HCT116 (cell line): ENCODE measurements around the gene NOL4L.

ENCODE experiments used
- EZH2 ChIP-seq: fragments of 200-600 bp; sonication (generic); IDR thresholded peaks from 2 replicates; pipeline ENCODE4 v1.6.1; 2017; ENCODE audit warnings: antibody characterized with exemption, mixed run types
- EZH2phosphoT487 ChIP-seq: fragments of 200-600 bp; IDR thresholded peaks from 2 replicates; pipeline ENCODE4 v1.6.1; 2018; ENCODE audit warnings: antibody characterized with exemption, borderline replicate concordance
- YY1 ChIP-seq: IDR thresholded peaks from 2 replicates; pipeline ENCODE4 v1.6.1; 2011; ENCODE audit warnings: low read length, low read depth, moderate library complexity, mild to moderate bottlenecking; ENCODE audit not compliant: insufficient replicate concordance; ENCODE audit errors: extremely low read depth
- TF ChIP-seq, protein P1 (sequence below), 3 experiments: fragments of 200-600 bp in 1 of 3; sonication (generic) in 1 of 3; IDR thresholded peaks in 2 of 3; conservative IDR thresholded peaks in 1 of 3; 2 replicates each; pipeline ENCODE4 v1.5.1; 2012 to 2017; ENCODE audit warnings: low read depth in 2 of 3, low read length in 2 of 3, antibody characterized with exemption in 1 of 3, borderline replicate concordance in 1 of 3, control low read depth in 1 of 3, mild to moderate bottlenecking in 1 of 3, mixed read lengths in 1 of 3, mixed run types in 1 of 3, moderate library complexity in 1 of 3; ENCODE audit not compliant: insufficient read depth in 1 of 3

DNA sequence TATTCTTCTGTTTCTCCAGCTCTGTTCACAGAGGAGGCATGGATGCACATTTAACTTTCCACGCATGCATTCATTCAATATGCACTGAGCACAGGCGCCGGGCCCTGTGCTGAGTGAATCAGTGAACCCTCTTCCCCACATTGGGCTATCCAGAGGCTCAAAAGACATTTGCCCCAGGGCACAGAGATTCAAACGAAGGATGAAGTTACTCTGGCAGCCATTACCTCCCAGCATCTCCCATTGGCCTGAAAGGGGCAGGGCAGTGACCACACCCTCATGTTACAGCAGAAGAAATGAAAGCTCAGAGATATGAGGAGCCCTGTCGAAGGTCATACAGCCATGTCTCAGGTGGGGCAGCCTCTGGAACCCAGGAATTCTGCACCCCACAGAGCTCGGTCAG lies 26.7 kb upstream of the NOL4L start:
- no peak for TF ChIP-seq EZH2
- TF ChIP-seq, protein P1, sequence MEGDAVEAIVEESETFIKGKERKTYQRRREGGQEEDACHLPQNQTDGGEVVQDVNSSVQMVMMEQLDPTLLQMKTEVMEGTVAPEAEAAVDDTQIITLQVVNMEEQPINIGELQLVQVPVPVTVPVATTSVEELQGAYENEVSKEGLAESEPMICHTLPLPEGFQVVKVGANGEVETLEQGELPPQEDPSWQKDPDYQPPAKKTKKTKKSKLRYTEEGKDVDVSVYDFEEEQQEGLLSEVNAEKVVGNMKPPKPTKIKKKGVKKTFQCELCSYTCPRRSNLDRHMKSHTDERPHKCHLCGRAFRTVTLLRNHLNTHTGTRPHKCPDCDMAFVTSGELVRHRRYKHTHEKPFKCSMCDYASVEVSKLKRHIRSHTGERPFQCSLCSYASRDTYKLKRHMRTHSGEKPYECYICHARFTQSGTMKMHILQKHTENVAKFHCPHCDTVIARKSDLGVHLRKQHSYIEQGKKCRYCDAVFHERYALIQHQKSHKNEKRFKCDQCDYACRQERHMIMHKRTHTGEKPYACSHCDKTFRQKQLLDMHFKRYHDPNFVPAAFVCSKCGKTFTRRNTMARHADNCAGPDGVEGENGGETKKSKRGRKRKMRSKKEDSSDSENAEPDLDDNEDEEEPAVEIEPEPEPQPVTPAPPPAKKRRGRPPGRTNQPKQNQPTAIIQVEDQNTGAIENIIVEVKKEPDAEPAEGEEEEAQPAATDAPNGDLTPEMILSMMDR (IDR thresholded peaks at IDR 0.05 in 2 of 3, conservative IDR thresholded peaks at IDR 0.05 in 1 of 3; ENCODE audit: borderline replicate concordance in 1 of 3, insufficient read depth in 1 of 3, low read depth in 2 of 3, low read length in 2 of 3): no peak
- no peak for TF ChIP-seq YY1
- no peak for TF ChIP-seq EZH2phosphoT487
